Measurements from ENCODE around the gene RIMS1.

The RIMS1 gene, protein sequence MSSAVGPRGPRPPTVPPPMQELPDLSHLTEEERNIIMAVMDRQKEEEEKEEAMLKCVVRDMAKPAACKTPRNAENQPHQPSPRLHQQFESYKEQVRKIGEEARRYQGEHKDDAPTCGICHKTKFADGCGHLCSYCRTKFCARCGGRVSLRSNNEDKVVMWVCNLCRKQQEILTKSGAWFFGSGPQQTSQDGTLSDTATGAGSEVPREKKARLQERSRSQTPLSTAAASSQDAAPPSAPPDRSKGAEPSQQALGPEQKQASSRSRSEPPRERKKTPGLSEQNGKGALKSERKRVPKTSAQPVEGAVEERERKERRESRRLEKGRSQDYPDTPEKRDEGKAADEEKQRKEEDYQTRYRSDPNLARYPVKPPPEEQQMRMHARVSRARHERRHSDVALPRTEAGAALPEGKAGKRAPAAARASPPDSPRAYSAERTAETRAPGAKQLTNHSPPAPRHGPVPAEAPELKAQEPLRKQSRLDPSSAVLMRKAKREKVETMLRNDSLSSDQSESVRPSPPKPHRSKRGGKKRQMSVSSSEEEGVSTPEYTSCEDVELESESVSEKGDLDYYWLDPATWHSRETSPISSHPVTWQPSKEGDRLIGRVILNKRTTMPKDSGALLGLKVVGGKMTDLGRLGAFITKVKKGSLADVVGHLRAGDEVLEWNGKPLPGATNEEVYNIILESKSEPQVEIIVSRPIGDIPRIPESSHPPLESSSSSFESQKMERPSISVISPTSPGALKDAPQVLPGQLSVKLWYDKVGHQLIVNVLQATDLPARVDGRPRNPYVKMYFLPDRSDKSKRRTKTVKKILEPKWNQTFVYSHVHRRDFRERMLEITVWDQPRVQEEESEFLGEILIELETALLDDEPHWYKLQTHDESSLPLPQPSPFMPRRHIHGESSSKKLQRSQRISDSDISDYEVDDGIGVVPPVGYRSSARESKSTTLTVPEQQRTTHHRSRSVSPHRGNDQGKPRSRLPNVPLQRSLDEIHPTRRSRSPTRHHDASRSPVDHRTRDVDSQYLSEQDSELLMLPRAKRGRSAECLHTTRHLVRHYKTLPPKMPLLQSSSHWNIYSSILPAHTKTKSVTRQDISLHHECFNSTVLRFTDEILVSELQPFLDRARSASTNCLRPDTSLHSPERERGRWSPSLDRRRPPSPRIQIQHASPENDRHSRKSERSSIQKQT (N-terminal part only)

DNA sequence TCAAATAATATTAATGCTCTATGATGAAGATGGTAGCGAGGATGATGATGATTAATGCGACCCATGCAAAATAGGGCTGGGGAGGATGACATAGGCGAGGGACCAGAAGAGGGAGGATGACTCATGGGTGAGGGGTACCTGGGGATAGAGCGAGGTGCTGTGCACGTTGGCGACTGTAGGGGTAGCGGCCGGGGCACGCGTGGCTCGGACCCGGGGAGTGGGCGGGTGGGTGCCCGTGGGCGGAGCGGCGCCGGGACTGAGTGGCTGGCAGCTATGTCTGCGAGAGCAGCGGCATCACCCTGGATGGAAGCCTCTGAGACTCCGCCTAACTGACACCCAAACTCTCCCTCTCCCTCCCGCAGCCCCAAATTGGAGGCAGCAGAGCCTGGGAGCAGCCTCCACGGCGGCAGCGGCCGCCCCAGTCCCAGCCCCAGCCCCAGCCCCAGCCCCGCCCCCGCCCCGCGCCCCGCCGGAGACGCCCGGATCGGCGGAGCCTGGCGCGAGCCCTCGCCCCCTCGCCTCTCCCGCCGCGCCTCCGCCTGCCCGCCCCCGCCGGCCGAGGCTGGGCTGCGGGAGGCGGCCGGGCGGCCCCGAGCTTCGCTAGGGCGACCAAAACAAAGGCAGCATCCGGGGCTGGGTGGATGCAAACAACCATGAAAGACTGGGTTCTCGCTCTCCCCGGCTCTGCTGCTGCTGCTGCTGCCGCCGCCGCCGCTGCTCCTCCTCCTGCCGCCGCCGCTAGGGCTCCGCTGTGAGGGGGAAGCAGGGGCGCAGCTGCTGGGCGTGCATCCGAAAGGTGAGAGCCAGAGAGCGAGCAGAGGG lies at the start of gene RIMS1:
TSS of gene RIMS1 (plus strand) at position 367 of the 822 bp plus-strand sequence. CDS start 474 bp downstream, outside the sequence.
- TF ChIP-seq, protein P1, sequence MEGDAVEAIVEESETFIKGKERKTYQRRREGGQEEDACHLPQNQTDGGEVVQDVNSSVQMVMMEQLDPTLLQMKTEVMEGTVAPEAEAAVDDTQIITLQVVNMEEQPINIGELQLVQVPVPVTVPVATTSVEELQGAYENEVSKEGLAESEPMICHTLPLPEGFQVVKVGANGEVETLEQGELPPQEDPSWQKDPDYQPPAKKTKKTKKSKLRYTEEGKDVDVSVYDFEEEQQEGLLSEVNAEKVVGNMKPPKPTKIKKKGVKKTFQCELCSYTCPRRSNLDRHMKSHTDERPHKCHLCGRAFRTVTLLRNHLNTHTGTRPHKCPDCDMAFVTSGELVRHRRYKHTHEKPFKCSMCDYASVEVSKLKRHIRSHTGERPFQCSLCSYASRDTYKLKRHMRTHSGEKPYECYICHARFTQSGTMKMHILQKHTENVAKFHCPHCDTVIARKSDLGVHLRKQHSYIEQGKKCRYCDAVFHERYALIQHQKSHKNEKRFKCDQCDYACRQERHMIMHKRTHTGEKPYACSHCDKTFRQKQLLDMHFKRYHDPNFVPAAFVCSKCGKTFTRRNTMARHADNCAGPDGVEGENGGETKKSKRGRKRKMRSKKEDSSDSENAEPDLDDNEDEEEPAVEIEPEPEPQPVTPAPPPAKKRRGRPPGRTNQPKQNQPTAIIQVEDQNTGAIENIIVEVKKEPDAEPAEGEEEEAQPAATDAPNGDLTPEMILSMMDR (IDR thresholded peaks at IDR 0.05), result peak; percentile 36; the same call in 1 of the 2 replicates

DNA sequence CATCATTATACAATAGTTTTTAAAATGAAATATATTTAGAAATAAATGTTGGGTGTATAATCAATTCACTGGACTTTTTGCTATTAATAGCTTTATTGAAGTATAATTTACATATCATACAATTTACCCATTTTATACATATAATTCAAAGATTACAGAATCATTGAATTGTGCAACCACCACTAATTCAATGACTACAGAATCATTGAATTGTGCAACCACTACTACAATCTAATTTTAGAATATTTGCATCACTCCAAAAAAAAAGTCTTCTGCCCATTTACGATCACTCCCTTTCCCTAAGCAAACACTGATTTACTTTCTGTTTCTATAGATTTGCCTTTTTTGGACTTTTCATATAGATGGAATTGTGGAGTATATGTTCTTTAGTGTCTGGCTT lies 35.1 kb upstream of the RIMS1 start:
- TF ChIP-seq, protein P1 (IDR thresholded peaks at IDR 0.05), result no peak

DNA sequence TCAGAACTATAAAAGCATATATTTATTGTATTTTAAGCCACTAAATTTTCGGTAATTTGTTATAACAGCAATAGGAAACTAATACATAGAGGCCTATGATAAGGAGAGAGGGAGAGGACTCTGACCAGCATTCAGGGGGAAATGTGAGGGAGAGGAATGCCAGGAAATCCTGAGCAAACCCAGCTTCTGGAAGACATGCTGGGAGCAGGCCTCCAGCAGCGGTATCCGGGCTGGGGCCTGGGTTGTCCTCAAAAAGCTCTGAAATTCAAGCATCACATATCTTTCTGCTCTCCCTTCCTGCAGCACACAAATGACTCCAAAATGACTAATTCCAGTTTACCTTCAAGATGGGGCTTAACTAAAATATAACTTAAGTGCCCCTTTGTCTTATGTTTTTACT lies 33.4 kb upstream of the RIMS1 start:
- TF ChIP-seq, protein P1 (IDR thresholded peaks at IDR 0.05), result no peak

DNA sequence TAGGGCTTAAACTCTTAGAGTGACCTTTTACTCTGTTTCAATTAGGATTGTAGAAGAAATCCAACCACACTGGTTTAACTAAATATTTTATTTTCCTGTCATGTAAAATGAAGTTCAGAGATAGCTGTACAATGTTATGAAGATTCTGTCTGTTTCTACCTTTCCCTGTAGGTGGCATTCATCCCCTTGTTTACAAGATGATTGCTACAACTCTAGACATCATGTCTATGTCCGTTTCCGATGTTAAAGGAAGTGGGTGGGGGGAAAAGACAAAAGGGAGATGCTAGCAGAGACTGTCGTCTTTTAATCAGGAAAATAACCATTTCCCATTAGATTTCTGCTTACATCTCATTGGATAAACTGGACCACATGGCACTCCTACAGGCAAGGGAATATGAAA lies 30.9 kb upstream of the RIMS1 start:
- TF ChIP-seq, protein P1 (IDR thresholded peaks at IDR 0.05), result peak; percentile 58

DNA sequence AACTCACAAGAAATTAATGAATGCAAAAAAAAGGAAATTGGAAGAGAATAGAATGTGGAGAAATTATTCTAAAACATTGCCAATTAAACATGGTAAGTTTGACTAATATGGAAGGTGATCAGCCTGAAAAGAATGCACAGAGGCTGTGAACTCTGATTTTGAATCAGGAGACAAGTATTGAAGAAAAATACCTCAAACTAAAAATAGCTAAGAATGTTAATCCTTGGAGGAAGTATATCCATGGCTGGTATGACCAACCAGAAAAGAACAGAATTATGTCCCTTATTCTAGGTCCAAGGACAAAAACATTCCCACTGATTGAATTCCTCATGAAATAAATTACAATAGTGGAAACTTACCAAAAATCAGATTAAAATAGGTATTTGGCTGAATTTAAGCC lies 7.3 kb upstream of the RIMS1 start:
- TF ChIP-seq, protein P1 (IDR thresholded peaks at IDR 0.05), result no peak

DNA sequence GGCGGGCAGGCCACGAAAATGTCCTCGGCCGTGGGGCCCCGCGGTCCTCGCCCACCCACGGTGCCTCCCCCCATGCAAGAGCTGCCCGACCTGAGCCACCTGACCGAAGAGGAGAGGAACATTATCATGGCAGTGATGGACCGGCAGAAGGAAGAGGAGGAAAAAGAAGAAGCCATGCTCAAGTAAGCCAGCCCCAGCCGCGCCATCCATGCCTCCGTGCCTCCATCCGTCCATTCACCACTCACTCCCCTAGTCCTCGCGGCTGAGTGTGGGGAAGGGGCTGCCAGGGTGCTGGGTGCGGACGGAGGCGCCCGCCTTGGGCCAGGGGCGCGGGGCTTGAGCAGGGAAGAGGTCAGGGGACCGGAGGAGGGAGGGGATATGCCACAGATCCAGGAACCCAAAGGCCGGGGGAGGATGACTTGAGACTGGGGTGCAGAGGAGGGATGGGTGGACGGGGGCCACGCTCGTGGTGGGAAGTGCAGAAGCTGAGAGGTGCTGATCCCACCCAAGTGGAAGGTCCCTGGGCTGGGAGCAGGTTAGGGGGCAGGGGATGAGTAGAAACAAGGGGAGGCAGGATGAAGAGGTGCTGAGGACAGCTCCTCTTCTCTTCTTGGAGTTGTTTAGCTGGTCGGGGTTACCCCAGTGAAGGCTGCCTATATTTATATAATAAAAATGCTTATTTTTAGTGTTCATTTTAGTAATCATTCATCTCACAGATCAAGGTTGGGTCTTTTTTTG lies 825 bp downstream of the RIMS1 start:
- TF ChIP-seq, protein P1 (IDR thresholded peaks at IDR 0.05), result no peak
